ENCODE data around the gene IGFBP7.
"Not testable (repeated sequence)": the region's sequence is repeated elsewhere in the genome, so short reads cannot be mapped to it uniquely, and the experiment has no call there.

Gene IGFBP7

GRCh38 chr4:57075367-57075766 is 34.8 kb downstream of the IGFBP7 start:
- H3K4me3 ChIP-seq (ENCODE audit: low read depth, low read length), result no peak overlapping the region

- H3K4me3 ChIP-seq (ENCODE audit: low read depth, low read length), result no peak overlapping the region
These were observed 35.4 kb downstream of the IGFBP7 start for GRCh38 chr4:57074744-57075143.

GRCh38 chr4:57073559-57073958 is 36.6 kb downstream of the IGFBP7 start:
- H3K4me3 ChIP-seq (ENCODE audit: low read depth, low read length), result no peak overlapping the region

- H3K4me3 ChIP-seq (ENCODE audit: low read depth, low read length), result no peak overlapping the region
These were observed 38.9 kb downstream of the IGFBP7 start for GRCh38 chr4:57071326-57071725.

- H3K4me3 ChIP-seq (ENCODE audit: low read depth, low read length), result no peak overlapping the region
These were observed 39.7 kb downstream of the IGFBP7 start for GRCh38 chr4:57070461-57070860.

GRCh38 chr4:57068237-57068981 is 41.8 kb downstream of the IGFBP7 start:
- no peak overlapping the region for H3K4me3 ChIP-seq (ENCODE audit: low read depth, low read length)

- H3K4me3 ChIP-seq (ENCODE audit: low read depth, low read length), result no peak overlapping the region
These were observed 44.3 kb downstream of the IGFBP7 start for GRCh38 chr4:57065730-57066482.

GRCh38 chr4:57064811-57065711 is 45.1 kb downstream of the IGFBP7 start:
- H3K4me3 ChIP-seq (ENCODE audit: low read depth, low read length), result no peak overlapping the region

GRCh38 chr4:57064120-57064519 is 46.1 kb downstream of the IGFBP7 start:
- H3K4me3 ChIP-seq (ENCODE audit: low read depth, low read length), result no peak overlapping the region

GRCh38 chr4:57063518-57063917 is 46.7 kb downstream of the IGFBP7 start:
- H3K4me3 ChIP-seq (ENCODE audit: low read depth, low read length), result no peak overlapping the region

- H3K4me3 ChIP-seq (ENCODE audit: low read depth, low read length), result no peak overlapping the region
These were observed 48.8 kb downstream of the IGFBP7 start for GRCh38 chr4:57061395-57061794.

GRCh38 chr4:57060717-57061067 is 49.5 kb downstream of the IGFBP7 start:
- H3K4me3 ChIP-seq (ENCODE audit: low read depth, low read length), result not testable (repeated sequence)

GRCh38 chr4:57059890-57060716 is 50.1 kb downstream of the IGFBP7 start:
- no peak overlapping the region for H3K4me3 ChIP-seq (ENCODE audit: low read depth, low read length)

GRCh38 chr4:57055886-57056285 is 54.3 kb downstream of the IGFBP7 start:
- no peak overlapping the region for H3K4me3 ChIP-seq (ENCODE audit: low read depth, low read length)

GRCh38 chr4:57053508-57053907 is 56.7 kb downstream of the IGFBP7 start:
- no peak overlapping the region for H3K4me3 ChIP-seq (ENCODE audit: low read depth, low read length)

GRCh38 chr4:57051524-57051923 is 58.7 kb downstream of the IGFBP7 start:
- H3K4me3 ChIP-seq (ENCODE audit: low read depth, low read length), result no peak overlapping the region

GRCh38 chr4:57051095-57051494 is 59.1 kb downstream of the IGFBP7 start:
- no peak overlapping the region for H3K4me3 ChIP-seq (ENCODE audit: low read depth, low read length)

GRCh38 chr4:57048590-57049304 is 61.4 kb downstream of the IGFBP7 start:
- H3K4me3 ChIP-seq (ENCODE audit: low read depth, low read length), result no peak overlapping the region

- not testable (repeated sequence) for H3K4me3 ChIP-seq (ENCODE audit: low read depth, low read length)
These were observed 63.1 kb downstream of the IGFBP7 start for GRCh38 chr4:57047046-57047445.

- no peak overlapping the region for H3K4me3 ChIP-seq (ENCODE audit: low read depth, low read length)
These were observed 65.2 kb downstream of the IGFBP7 start for GRCh38 chr4:57044996-57045395.

Measured in iPS-11a (cell line).